ENCODE data around the gene LRRC23.

GRCh38 chr12:6860942-6861341, 43.7 kb upstream of the LRRC23 start:
- TF ChIP-seq TAF1 (IDR thresholded peaks at IDR 0.05; ENCODE audit: borderline replicate concordance, low read depth, low read length) = no peak
- TF ChIP-seq MAX (IDR thresholded peaks at IDR 0.05; ENCODE audit: low read depth) = no peak
